ENCODE data around the gene GPR31.

GPR31 gene

GRCh38 chr6:167148997-167149396, 8.8 kb downstream of the GPR31 start:
- no peak for DNase-seq (ENCODE audit: extremely low spot score)
- TF ChIP-seq SP1 (IDR thresholded peaks at IDR 0.05) (no peak), ZNF384 (IDR thresholded peaks at IDR 0.05) (no peak), SUZ12 (IDR thresholded peaks at IDR 0.05) (no peak), NFRKB (IDR thresholded peaks at IDR 0.05) (no peak), ELF4 (IDR thresholded peaks at IDR 0.05) (no peak), FOXA1 (IDR thresholded peaks at IDR 0.05) (no peak), BHLHE40 (IDR thresholded peaks at IDR 0.05; ENCODE audit: borderline replicate concordance) (no peak), HDGF (IDR thresholded peaks at IDR 0.05; ENCODE audit: borderline replicate concordance) (no peak), FOXK2 (IDR thresholded peaks at IDR 0.05) (no peak), L3MBTL2 (conservative IDR thresholded peaks at IDR 0.05) (no peak), LEF1 (IDR thresholded peaks at IDR 0.05; ENCODE audit: borderline replicate concordance) (no peak), CTBP1 (IDR thresholded peaks at IDR 0.05; ENCODE audit: borderline replicate concordance) (no peak), TARDBP (IDR thresholded peaks at IDR 0.05) (no peak), FOXM1 (IDR thresholded peaks at IDR 0.05; ENCODE audit: borderline replicate concordance) (no peak), PKNOX1 (IDR thresholded peaks at IDR 0.05) (no peak), ARNT (IDR thresholded peaks at IDR 0.05) (no peak)
- ChIA-PET POLR2A (no interaction called here), CTCF (no interaction called here)

GRCh38 chr6:167148021-167148420, 9.8 kb downstream of the GPR31 start:
- TF ChIP-seq LEF1 (IDR thresholded peaks at IDR 0.05; ENCODE audit: borderline replicate concordance) (no peak), FOXK2 (IDR thresholded peaks at IDR 0.05) (no peak), PKNOX1 (IDR thresholded peaks at IDR 0.05) (no peak), ARNT (IDR thresholded peaks at IDR 0.05) (no peak), L3MBTL2 (conservative IDR thresholded peaks at IDR 0.05) (no peak), NFRKB (IDR thresholded peaks at IDR 0.05) (no peak), FOXA1 (IDR thresholded peaks at IDR 0.05) (no peak), ZNF384 (IDR thresholded peaks at IDR 0.05) (no peak), ELF4 (IDR thresholded peaks at IDR 0.05) (no peak), SUZ12 (IDR thresholded peaks at IDR 0.05) (no peak)
- ChIA-PET POLR2A (no interaction called here), CTCF (no interaction called here)
- DNase-seq (ENCODE audit: extremely low spot score): no peak

GRCh38 chr6:167146977-167147376, 10.8 kb downstream of the GPR31 start:
- CTCF ChIA-PET: no interaction called here
- no peak for DNase-seq (ENCODE audit: extremely low spot score)
- POLR2A ChIA-PET: no interaction called here
- TF ChIP-seq FOXK2 (IDR thresholded peaks at IDR 0.05) (no peak), ELF4 (IDR thresholded peaks at IDR 0.05) (no peak), LEF1 (IDR thresholded peaks at IDR 0.05; ENCODE audit: borderline replicate concordance) (no peak), SUZ12 (IDR thresholded peaks at IDR 0.05) (no peak), TARDBP (IDR thresholded peaks at IDR 0.05) (no peak), ZNF384 (IDR thresholded peaks at IDR 0.05) (no peak), BHLHE40 (IDR thresholded peaks at IDR 0.05; ENCODE audit: borderline replicate concordance) (no peak), PKNOX1 (IDR thresholded peaks at IDR 0.05) (no peak), NFRKB (IDR thresholded peaks at IDR 0.05) (no peak), FOXM1 (IDR thresholded peaks at IDR 0.05; ENCODE audit: borderline replicate concordance) (no peak), L3MBTL2 (conservative IDR thresholded peaks at IDR 0.05) (no peak), CTBP1 (IDR thresholded peaks at IDR 0.05; ENCODE audit: borderline replicate concordance) (no peak), FOXA1 (IDR thresholded peaks at IDR 0.05) (no peak), SP1 (IDR thresholded peaks at IDR 0.05) (no peak), HDGF (IDR thresholded peaks at IDR 0.05; ENCODE audit: borderline replicate concordance) (no peak), ARNT (IDR thresholded peaks at IDR 0.05) (no peak)

- POLR2A ChIA-PET: no interaction called here
- TF ChIP-seq FOXM1 (IDR thresholded peaks at IDR 0.05; ENCODE audit: borderline replicate concordance) (no peak), ELF4 (IDR thresholded peaks at IDR 0.05) (no peak), HDGF (IDR thresholded peaks at IDR 0.05; ENCODE audit: borderline replicate concordance) (no peak), FOXK2 (IDR thresholded peaks at IDR 0.05) (no peak), PKNOX1 (IDR thresholded peaks at IDR 0.05) (no peak), BHLHE40 (IDR thresholded peaks at IDR 0.05; ENCODE audit: borderline replicate concordance) (no peak), LEF1 (IDR thresholded peaks at IDR 0.05; ENCODE audit: borderline replicate concordance) (no peak), CTBP1 (IDR thresholded peaks at IDR 0.05; ENCODE audit: borderline replicate concordance) (no peak), ARNT (IDR thresholded peaks at IDR 0.05) (no peak), TARDBP (IDR thresholded peaks at IDR 0.05) (no peak), ZNF384 (IDR thresholded peaks at IDR 0.05) (no peak), NFRKB (IDR thresholded peaks at IDR 0.05) (no peak), SP1 (IDR thresholded peaks at IDR 0.05) (no peak), L3MBTL2 (conservative IDR thresholded peaks at IDR 0.05) (no peak), FOXA1 (IDR thresholded peaks at IDR 0.05) (no peak), SUZ12 (IDR thresholded peaks at IDR 0.05) (no peak)
- DNase-seq (ENCODE audit: extremely low spot score): no peak
- CTCF ChIA-PET: no interaction called here
These were observed 11.6 kb downstream of the GPR31 start for GRCh38 chr6:167146135-167146534.

GRCh38 chr6:167145461-167145860, 12.3 kb downstream of the GPR31 start:
- TF ChIP-seq LEF1 (IDR thresholded peaks at IDR 0.05; ENCODE audit: borderline replicate concordance) (no peak), PKNOX1 (IDR thresholded peaks at IDR 0.05) (no peak), BHLHE40 (IDR thresholded peaks at IDR 0.05; ENCODE audit: borderline replicate concordance) (no peak), FOXM1 (IDR thresholded peaks at IDR 0.05; ENCODE audit: borderline replicate concordance) (no peak), CTBP1 (IDR thresholded peaks at IDR 0.05; ENCODE audit: borderline replicate concordance) (no peak), FOXK2 (IDR thresholded peaks at IDR 0.05) (no peak), TARDBP (IDR thresholded peaks at IDR 0.05) (no peak), SP1 (IDR thresholded peaks at IDR 0.05) (no peak), ARNT (IDR thresholded peaks at IDR 0.05) (no peak), ZNF384 (IDR thresholded peaks at IDR 0.05) (no peak), L3MBTL2 (conservative IDR thresholded peaks at IDR 0.05) (no peak), ELF4 (IDR thresholded peaks at IDR 0.05) (no peak), SUZ12 (IDR thresholded peaks at IDR 0.05) (no peak), NFRKB (IDR thresholded peaks at IDR 0.05) (no peak), FOXA1 (IDR thresholded peaks at IDR 0.05) (no peak), HDGF (IDR thresholded peaks at IDR 0.05; ENCODE audit: borderline replicate concordance) (no peak)
- POLR2A ChIA-PET: no interaction called here
- DNase-seq (ENCODE audit: extremely low spot score): no peak
- CTCF ChIA-PET: interaction anchor here (0.7 kb wide), 1 partner anchor 71 kb away, joined by 5 read pairs; no protein-coding TSS in a partner anchor

Data from HEK293T (cell line).